ENCODE measurements around the gene PPA1. TPM values are rescaled to one million over a fixed set of nuclear protein-coding genes. Genes with fewer than 3 reads are reported as not detected.

The PPA1 gene
- total RNA-seq, 5 donors from 2014 or later (not counting 1 experiment from before 2014, with no cell fraction given): 56.7 to 78.4 (median 64.4) TPM

DNA sequence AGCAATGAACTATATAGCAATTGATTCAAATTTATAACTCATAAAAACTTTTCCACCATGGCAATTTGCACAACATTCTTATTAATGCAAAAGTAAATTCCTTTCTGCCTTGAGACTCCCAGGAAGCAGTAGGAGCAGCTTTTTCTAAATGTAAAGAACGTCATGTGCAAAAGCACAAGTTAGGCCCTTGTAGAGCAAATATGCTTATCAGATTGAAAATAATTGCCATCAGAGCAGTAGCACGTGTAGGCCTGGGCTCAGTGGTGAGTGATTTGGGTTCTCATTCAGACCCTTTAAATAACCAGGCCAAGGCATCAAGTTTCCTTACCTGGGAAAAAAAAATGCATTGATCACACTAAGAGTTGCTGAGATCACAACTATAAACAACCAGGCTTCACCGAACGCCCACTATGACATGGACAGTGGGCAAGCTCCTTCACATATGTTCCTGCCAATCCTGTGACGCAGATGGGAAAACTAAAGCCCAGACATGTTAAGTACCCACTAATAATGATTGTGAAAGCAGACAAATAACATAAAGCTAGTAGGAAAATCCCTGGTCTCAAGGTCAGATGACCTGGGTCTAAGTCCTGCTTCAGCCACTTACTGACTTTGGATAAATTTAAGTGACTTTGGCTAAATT lies 40.8 kb downstream of the PPA1 start:
- Histone ChIP-seq H3K4me3 (ENCODE audit: control insufficient read depth in 1 of 2, extremely low read depth in 1 of 2, low read length in 1 of 2) (no peak overlapping the region), H3K27me3 (replicated peaks in 1 of 2; ENCODE audit: control insufficient read depth in 2 of 2, extremely low read depth in 1 of 2, insufficient read depth in 2 of 2, low read length in 1 of 2) (no peaks in the 10 kb centered on the region), H3K27ac (ENCODE audit: low read length) (no peak overlapping the region), H3K4me1 (ENCODE audit: control insufficient read depth in 1 of 2, extremely low read depth in 1 of 2, insufficient read depth in 2 of 2, low read length in 2 of 2) (peaks cover 0 to 8% of the 10 kb centered on the region in 2 experiments), H3K36me3 (ENCODE audit: control insufficient read depth in 2 of 2, extremely low read depth in 1 of 2, insufficient read depth in 1 of 2, low read length in 1 of 2) (peaks cover 0 to 2% of the 10 kb centered on the region in 2 donors), H3K9me3 (no peaks in the 10 kb centered on the region)
- ChIA-PET CTCF (no interaction called here), POLR2A (no interaction called here)
- Mint-ChIP-seq H3K4me1 (peaks cover 7 to 9% (median 7%) of the 10 kb centered on the region in 3 donors), H3K27ac (no peak overlapping the region), H3K9me3 (no peaks in the 10 kb centered on the region), H3K4me3 (no peak overlapping the region), H3K27me3 (no peaks in the 10 kb centered on the region), H3K36me3 (no peaks in the 10 kb centered on the region)
- WGBS (ENCODE audit: insufficient coverage): no CpG with 5 or more reads among the region's 5 CpGs
- no peak for DNase-seq
- no peak for ATAC-seq (replicated peaks in 1 of 4)

DNA sequence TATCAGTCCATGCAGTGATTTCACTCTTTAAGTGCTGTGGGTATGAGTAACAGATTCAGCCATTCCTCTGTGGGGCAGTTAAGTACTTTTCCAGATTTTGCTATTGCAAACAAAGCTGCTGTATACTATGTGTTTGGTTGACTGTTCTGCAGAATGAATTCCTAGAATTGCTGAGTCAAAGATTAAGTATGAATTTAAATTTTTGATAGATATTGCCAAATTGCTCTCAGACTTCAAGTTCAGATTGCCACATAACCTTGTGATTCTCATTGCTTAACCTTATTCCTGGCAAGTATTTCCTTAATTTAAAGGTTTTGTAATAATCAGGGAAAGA lies 41.3 kb downstream of the PPA1 start:
- DNase-seq (no peak), ATAC-seq (replicated peaks in 1 of 4) (no peak)
- Mint-ChIP-seq H3K4me3 (no peak overlapping the region), H3K4me1 (peaks cover 2 to 4% (median 2%) of the 10 kb centered on the region in 3 donors), H3K9me3 (no peaks in the 10 kb centered on the region), H3K36me3 (no peaks in the 10 kb centered on the region), H3K27ac (no peak overlapping the region), H3K27me3 (no peaks in the 10 kb centered on the region)
- POLR2A ChIA-PET: no interaction called here
- Histone ChIP-seq H3K27me3 (replicated peaks in 1 of 2; ENCODE audit: control insufficient read depth in 2 of 2, extremely low read depth in 1 of 2, insufficient read depth in 2 of 2, low read length in 1 of 2) (no peaks in the 10 kb centered on the region), H3K4me1 (ENCODE audit: control insufficient read depth in 1 of 2, extremely low read depth in 1 of 2, insufficient read depth in 2 of 2, low read length in 2 of 2) (peaks cover 0 to 3% of the 10 kb centered on the region in 2 experiments), H3K9me3 (no peaks in the 10 kb centered on the region), H3K4me3 (ENCODE audit: control insufficient read depth in 1 of 2, extremely low read depth in 1 of 2, low read length in 1 of 2) (no peak overlapping the region), H3K27ac (ENCODE audit: low read length) (no peak overlapping the region), H3K36me3 (ENCODE audit: control insufficient read depth in 2 of 2, extremely low read depth in 1 of 2, insufficient read depth in 1 of 2, low read length in 1 of 2) (peaks cover 0 to 2% of the 10 kb centered on the region in 2 donors)
- CTCF ChIA-PET: no interaction called here

DNA sequence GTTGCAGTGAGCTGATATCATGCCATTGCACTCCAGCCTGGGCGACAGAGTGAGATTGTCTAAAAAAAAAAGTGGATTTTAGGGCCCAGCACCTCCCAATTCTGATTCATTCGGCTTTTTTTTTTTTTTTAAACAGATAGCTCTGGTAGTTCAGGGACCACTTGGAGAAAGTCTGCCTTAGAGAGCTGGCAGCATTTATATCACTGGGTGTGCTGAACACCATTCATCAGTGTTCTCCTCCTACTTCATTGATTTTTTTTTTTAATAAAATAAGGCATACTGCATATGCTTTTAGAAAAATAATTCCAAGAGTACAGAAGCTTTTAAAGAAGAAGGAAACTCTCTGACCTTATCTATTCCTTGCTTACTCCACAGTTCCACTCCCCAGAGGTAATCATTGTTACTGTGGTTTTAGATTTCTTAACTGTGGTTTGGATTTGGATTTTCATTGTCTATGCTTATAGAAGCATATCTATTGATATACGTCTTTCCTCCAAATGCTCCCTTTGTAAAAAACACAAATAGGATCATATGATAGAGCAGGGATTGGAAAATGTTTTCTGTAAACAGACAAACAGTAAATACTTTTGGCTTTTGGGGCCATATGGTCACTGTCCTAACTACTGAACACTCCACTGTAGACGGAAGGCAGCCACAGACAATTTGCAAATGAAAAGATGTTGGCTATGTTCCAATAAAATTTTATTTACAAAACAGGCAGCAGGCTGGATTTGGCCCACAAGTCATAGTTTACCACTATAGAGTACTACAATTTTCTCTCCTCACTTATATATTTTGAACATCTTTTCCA lies 41.9 kb downstream of the PPA1 start:
- CTCF ChIA-PET: interaction anchor here in 1 of 2 donors (0.6 kb wide), 1 partner anchor 11 kb away, joined by 8 read pairs; no protein-coding TSS in a partner anchor
- Mint-ChIP-seq H3K36me3 (no peaks in the 10 kb centered on the region), H3K4me1 (peaks cover 0 to 2% (median 0%) of the 10 kb centered on the region in 3 donors), H3K27ac (no peak overlapping the region), H3K4me3 (no peak overlapping the region), H3K27me3 (no peaks in the 10 kb centered on the region), H3K9me3 (no peaks in the 10 kb centered on the region)
- no peaks in the 10 kb centered on the region for H3K36me3 ChIP-seq (ENCODE audit: control insufficient read depth in 2 of 2, extremely low read depth in 1 of 2, insufficient read depth in 1 of 2, low read length in 1 of 2)
- WGBS (ENCODE audit: insufficient coverage): 100% methylated on average over 1 of the region's 4 CpGs
- no peaks in the 10 kb centered on the region for H3K27me3 ChIP-seq (replicated peaks in 1 of 2; ENCODE audit: control insufficient read depth in 2 of 2, extremely low read depth in 1 of 2, insufficient read depth in 2 of 2, low read length in 1 of 2)
- H3K9me3 ChIP-seq: no peaks in the 10 kb centered on the region
- ATAC-seq (replicated peaks in 1 of 4) (no peak), DNase-seq (no peak)
- H3K27ac ChIP-seq (ENCODE audit: low read length): no peak overlapping the region
- POLR2A ChIA-PET: interaction anchor here (0.6 to 1.0 kb wide), 2 partner anchors 14 to 45 kb away, joined by 3 to 5 read pairs; partner anchors contain the start of gene TYSND1 (in 1 of the 2)
- H3K4me1 ChIP-seq (ENCODE audit: control insufficient read depth in 1 of 2, extremely low read depth in 1 of 2, insufficient read depth in 2 of 2, low read length in 2 of 2): no peaks in the 10 kb centered on the region
- no peak overlapping the region for H3K4me3 ChIP-seq (ENCODE audit: control insufficient read depth in 1 of 2, extremely low read depth in 1 of 2, low read length in 1 of 2)

DNA sequence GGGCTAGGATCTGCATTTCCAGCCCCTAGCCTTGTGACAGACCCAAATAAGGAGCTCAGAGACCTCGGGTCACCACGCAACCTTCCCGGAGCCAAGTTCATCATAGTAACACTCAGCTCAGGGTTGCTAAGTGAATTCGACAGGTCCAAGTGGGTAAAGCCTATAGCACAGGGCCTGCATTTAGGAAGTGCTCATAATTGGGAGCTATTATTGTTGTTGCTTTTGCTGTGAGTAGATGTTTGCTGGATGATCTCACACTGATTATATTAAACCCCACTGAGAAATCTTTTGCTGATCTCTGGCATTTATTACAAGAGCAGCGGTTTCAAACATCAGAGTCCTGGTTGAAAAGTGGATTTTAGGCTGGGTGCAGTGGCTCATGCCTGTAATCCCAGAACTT lies 42.6 kb downstream of the PPA1 start:
- DNase-seq: no peak
- no peak overlapping the region for H3K27ac Mint-ChIP-seq
- no peaks in the 10 kb centered on the region for H3K36me3 Mint-ChIP-seq
- H3K9me3 Mint-ChIP-seq: no peaks in the 10 kb centered on the region
- ChIA-PET POLR2A (interaction anchor here in 1 of 2 donors (1.0 kb wide), 1 partner anchor 44 kb away, joined by 3 read pairs; the partner anchor contains the start of gene TYSND1), CTCF (interaction anchor here in 1 of 2 donors (0.8 kb wide), 1 partner anchor 44 kb away, joined by 3 read pairs; the partner anchor contains the start of gene TYSND1)
- no peak for ATAC-seq (replicated peaks in 1 of 4)
- no peaks in the 10 kb centered on the region for H3K36me3 ChIP-seq (ENCODE audit: control insufficient read depth in 2 of 2, extremely low read depth in 1 of 2, insufficient read depth in 1 of 2, low read length in 1 of 2)
- H3K4me3 ChIP-seq (ENCODE audit: control insufficient read depth in 1 of 2, extremely low read depth in 1 of 2, low read length in 1 of 2): no peak overlapping the region
- no peaks in the 10 kb centered on the region for H3K4me1 Mint-ChIP-seq
- no peaks in the 10 kb centered on the region for H3K9me3 ChIP-seq
- H3K4me3 Mint-ChIP-seq: no peak overlapping the region
- 90% methylated on average over 3 of the region's 5 CpGs for WGBS (ENCODE audit: insufficient coverage)
- H3K4me1 ChIP-seq (ENCODE audit: control insufficient read depth in 1 of 2, extremely low read depth in 1 of 2, insufficient read depth in 2 of 2, low read length in 2 of 2): no peaks in the 10 kb centered on the region
- H3K27me3 ChIP-seq (replicated peaks in 1 of 2; ENCODE audit: control insufficient read depth in 2 of 2, extremely low read depth in 1 of 2, insufficient read depth in 2 of 2, low read length in 1 of 2): no peaks in the 10 kb centered on the region
- no peak overlapping the region for H3K27ac ChIP-seq (ENCODE audit: low read length)
- no peaks in the 10 kb centered on the region for H3K27me3 Mint-ChIP-seq

DNA sequence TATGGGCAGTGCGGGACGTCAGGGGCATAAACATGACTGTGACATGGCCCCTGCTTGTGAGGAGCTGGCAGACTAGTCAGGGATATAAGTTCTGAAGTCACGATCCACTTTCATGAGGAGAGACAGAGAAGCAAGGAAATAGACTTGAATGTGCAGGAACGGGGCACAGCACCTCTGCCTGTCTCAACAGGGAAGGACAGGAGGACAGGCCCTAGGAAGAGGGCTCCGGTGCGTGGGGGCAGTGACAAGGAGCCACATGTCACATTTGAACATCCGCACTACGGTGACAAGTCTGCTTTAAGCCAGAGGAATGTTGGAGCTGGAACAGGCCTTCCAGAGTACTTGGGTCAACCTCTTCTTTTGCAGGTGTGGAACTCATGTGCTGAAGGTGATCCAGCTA lies 43.1 kb downstream of the PPA1 start:
- Mint-ChIP-seq H3K27me3 (no peaks in the 10 kb centered on the region), H3K9me3 (no peaks in the 10 kb centered on the region), H3K4me1 (no peaks in the 10 kb centered on the region), H3K4me3 (no peak overlapping the region), H3K36me3 (no peaks in the 10 kb centered on the region), H3K27ac (no peak overlapping the region)
- Histone ChIP-seq H3K36me3 (ENCODE audit: control insufficient read depth in 2 of 2, extremely low read depth in 1 of 2, insufficient read depth in 1 of 2, low read length in 1 of 2) (no peaks in the 10 kb centered on the region), H3K9me3 (no peaks in the 10 kb centered on the region), H3K27ac (ENCODE audit: low read length) (no peak overlapping the region), H3K27me3 (replicated peaks in 1 of 2; ENCODE audit: control insufficient read depth in 2 of 2, extremely low read depth in 1 of 2, insufficient read depth in 2 of 2, low read length in 1 of 2) (peaks cover 0 to 1% of the 10 kb centered on the region in 2 experiments), H3K4me1 (ENCODE audit: control insufficient read depth in 1 of 2, extremely low read depth in 1 of 2, insufficient read depth in 2 of 2, low read length in 2 of 2) (no peaks in the 10 kb centered on the region), H3K4me3 (ENCODE audit: control insufficient read depth in 1 of 2, extremely low read depth in 1 of 2, low read length in 1 of 2) (no peak overlapping the region)
- ChIA-PET POLR2A (no interaction called here), CTCF (interaction anchor here in 1 of 2 donors (0.8 kb wide), 1 partner anchor 44 kb away, joined by 3 read pairs; the partner anchor contains the start of gene TYSND1)
- ATAC-seq (replicated peaks in 1 of 4) (no peak), DNase-seq (no peak)
- WGBS (ENCODE audit: insufficient coverage): 98% methylated on average over 8 of the region's 8 CpGs

DNA sequence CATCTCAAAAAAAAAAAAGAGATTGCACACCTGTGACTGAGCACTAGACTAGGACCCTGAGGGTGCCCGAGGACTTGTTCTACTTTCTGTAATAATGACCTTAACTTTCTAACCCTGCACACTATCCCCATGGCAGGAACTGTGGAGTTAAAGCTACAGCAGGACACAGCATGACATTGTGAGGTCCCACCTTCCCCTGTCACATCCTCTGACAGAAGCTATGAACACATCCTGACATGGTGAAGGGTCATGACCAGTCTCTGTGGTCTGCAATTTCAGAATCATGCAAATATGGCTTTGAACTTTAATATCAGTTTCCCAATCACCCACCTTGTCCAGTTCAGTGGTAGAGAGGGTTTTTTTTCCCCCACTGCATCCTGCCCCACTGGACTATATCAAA lies 44.5 kb downstream of the PPA1 start:
- peaks cover 0 to 4% of the 10 kb centered on the region in 2 experiments for H3K27me3 ChIP-seq (replicated peaks in 1 of 2; ENCODE audit: control insufficient read depth in 2 of 2, extremely low read depth in 1 of 2, insufficient read depth in 2 of 2, low read length in 1 of 2)
- no peaks in the 10 kb centered on the region for H3K27me3 Mint-ChIP-seq
- H3K27ac ChIP-seq (ENCODE audit: low read length): no peak overlapping the region
- no peak for DNase-seq
- H3K36me3 Mint-ChIP-seq: no peaks in the 10 kb centered on the region
- H3K4me3 ChIP-seq (ENCODE audit: control insufficient read depth in 1 of 2, extremely low read depth in 1 of 2, low read length in 1 of 2): no peak overlapping the region
- no peak overlapping the region for H3K27ac Mint-ChIP-seq
- POLR2A ChIA-PET: no interaction called here
- no peaks in the 10 kb centered on the region for H3K4me1 Mint-ChIP-seq
- H3K4me3 Mint-ChIP-seq: no peak overlapping the region
- H3K4me1 ChIP-seq (ENCODE audit: control insufficient read depth in 1 of 2, extremely low read depth in 1 of 2, insufficient read depth in 2 of 2, low read length in 2 of 2): no peaks in the 10 kb centered on the region
- H3K9me3 Mint-ChIP-seq: no peaks in the 10 kb centered on the region
- no peak for ATAC-seq (replicated peaks in 1 of 4)
- 63% methylated on average over 1 of the region's 1 CpG for WGBS (ENCODE audit: insufficient coverage)
- CTCF ChIA-PET: interaction anchor here in 1 of 2 donors (0.5 kb wide), 1 partner anchor 626 kb away, joined by 3 read pairs; no protein-coding TSS in a partner anchor
- H3K36me3 ChIP-seq (ENCODE audit: control insufficient read depth in 2 of 2, extremely low read depth in 1 of 2, insufficient read depth in 1 of 2, low read length in 1 of 2): no peaks in the 10 kb centered on the region
- H3K9me3 ChIP-seq: no peaks in the 10 kb centered on the region

Data from T-cell (primary cell).